ENCODE results near the gene HMGN4. TPM values are rescaled to one million over a fixed set of nuclear protein-coding genes. Genes with fewer than 3 reads are reported as not detected.

HMGN4 gene
- total RNA-seq, 1 donor from 2014 or later: 59.5 TPM

DNA sequence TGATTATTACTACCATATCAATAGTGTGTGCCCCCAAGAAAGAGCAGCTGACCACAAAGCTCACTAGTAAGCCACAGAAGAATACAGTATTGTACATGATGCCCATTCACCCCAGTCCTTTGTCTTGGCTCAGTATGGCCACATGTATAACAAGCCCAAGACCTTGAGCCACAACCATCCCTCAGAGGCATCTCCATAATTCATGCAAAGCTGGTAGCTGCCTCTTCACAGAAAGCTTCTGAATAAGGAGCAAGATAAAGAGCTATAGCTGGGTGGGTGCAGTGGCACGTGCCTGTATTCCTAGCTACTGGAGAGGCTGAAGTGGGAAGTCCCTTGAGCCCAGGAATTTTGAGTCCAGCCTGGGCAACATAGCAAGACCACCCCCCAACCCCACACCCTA, 42.9 kb upstream of the HMGN4 start:
- FAIRE-seq (no peak), DNase-seq (ENCODE audit: low read depth) (no peak)
- no peak overlapping the region for H3K4me3 ChIP-seq (ENCODE audit: low read depth, low read length)
- TF ChIP-seq, protein P1, sequence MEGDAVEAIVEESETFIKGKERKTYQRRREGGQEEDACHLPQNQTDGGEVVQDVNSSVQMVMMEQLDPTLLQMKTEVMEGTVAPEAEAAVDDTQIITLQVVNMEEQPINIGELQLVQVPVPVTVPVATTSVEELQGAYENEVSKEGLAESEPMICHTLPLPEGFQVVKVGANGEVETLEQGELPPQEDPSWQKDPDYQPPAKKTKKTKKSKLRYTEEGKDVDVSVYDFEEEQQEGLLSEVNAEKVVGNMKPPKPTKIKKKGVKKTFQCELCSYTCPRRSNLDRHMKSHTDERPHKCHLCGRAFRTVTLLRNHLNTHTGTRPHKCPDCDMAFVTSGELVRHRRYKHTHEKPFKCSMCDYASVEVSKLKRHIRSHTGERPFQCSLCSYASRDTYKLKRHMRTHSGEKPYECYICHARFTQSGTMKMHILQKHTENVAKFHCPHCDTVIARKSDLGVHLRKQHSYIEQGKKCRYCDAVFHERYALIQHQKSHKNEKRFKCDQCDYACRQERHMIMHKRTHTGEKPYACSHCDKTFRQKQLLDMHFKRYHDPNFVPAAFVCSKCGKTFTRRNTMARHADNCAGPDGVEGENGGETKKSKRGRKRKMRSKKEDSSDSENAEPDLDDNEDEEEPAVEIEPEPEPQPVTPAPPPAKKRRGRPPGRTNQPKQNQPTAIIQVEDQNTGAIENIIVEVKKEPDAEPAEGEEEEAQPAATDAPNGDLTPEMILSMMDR (IDR thresholded peaks at IDR 0.05; ENCODE audit: insufficient read depth, low read length, severe bottlenecking): no peak
- H3K27me3 ChIP-seq (ENCODE audit: control insufficient read depth, insufficient read depth, low read length): no peaks in the 10 kb centered on the region
- no peaks in the 10 kb centered on the region for H3K36me3 ChIP-seq (ENCODE audit: control insufficient read depth, insufficient read depth, low read length)

DNA sequence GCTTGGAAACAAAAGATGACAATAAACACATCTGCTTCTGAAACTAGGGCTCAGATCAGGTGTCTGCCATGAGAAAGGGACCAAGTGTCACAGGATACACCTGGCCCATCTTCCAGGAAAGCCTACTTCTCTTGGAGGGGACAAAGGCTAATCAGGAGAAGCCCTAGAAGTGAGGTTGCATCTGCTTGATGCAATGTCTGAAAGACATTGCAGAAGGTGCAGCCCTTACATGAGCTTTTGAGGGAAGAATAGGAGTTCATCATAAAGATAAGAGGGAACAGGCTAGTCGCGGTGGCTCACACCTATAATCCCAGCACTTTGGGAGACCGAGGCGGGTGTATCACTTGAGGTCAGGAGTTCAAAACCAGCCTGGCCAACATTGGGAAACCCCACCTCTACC, 40.6 kb upstream of the HMGN4 start:
- Histone ChIP-seq H3K4me3 (ENCODE audit: low read depth, low read length) (no peak overlapping the region), H3K36me3 (ENCODE audit: control insufficient read depth, insufficient read depth, low read length) (no peaks in the 10 kb centered on the region), H3K27me3 (ENCODE audit: control insufficient read depth, insufficient read depth, low read length) (peaks cover 12% of the 10 kb centered on the region)
- TF ChIP-seq, protein P1 (IDR thresholded peaks at IDR 0.05; ENCODE audit: insufficient read depth, low read length, severe bottlenecking): no peak
- DNase-seq (ENCODE audit: low read depth): no peak
- no peak for FAIRE-seq

DNA sequence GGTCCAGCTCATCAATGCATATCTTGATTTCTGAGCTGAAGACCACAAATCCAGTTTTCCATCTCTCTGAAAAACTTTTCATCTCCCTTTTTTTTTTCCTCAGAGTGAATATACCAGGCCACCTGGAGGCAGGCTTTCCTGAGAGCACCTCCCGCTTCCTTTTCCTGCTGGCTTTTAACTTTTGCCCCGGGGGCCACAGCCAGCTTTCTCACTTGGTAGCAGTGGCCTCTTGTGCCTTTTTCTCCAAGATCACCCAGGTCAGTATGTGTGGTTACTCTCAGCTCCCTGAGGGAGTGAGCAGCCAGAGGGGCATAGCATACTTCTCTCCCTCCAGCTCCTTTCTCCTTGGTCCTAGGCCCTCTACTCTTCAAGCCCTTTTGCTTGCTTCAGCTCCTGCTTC, 38.1 kb upstream of the HMGN4 start, which contains the start of gene BTN1A1:
BTN1A1 (plus strand) TSS at position 202 of the 400 bp plus-strand sequence. CDS start 984 bp downstream, outside the sequence.
- Histone ChIP-seq H3K4me3 (ENCODE audit: low read depth, low read length) (no peak within 1 kb of the TSS), H3K36me3 (ENCODE audit: control insufficient read depth, insufficient read depth, low read length) (no peaks in the 10 kb centered on the region), H3K27me3 (ENCODE audit: control insufficient read depth, insufficient read depth, low read length) (peaks cover 16% of the 10 kb centered on the region)
- DNase-seq (ENCODE audit: low read depth) (no peak), FAIRE-seq (no peak)
- TF ChIP-seq, protein P1 (IDR thresholded peaks at IDR 0.05; ENCODE audit: insufficient read depth, low read length, severe bottlenecking): no peak

DNA sequence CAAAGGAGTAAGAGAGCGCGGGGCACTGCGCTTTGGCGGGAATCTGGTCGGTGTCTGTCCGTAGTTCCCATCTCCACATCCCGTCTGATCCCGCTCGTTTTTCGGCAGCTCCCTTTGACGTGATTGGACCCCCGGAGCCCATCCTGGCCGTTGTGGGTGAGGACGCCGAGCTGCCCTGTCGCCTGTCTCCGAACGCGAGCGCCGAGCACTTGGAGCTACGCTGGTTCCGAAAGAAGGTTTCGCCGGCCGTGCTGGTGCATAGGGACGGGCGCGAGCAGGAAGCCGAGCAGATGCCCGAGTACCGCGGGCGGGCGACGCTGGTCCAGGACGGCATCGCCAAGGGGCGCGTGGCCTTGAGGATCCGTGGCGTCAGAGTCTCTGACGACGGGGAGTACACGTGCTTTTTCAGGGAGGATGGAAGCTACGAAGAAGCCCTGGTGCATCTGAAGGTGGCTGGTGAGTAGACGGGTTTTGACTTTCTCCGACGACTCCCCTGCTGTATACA, 36.6 kb upstream of the HMGN4 start:
- no peak for FAIRE-seq
- peaks cover 16% of the 10 kb centered on the region for H3K27me3 ChIP-seq (ENCODE audit: control insufficient read depth, insufficient read depth, low read length)
- DNase-seq (ENCODE audit: low read depth): no peak
- TF ChIP-seq, protein P1 (IDR thresholded peaks at IDR 0.05; ENCODE audit: insufficient read depth, low read length, severe bottlenecking): no peak
- no peaks in the 10 kb centered on the region for H3K36me3 ChIP-seq (ENCODE audit: control insufficient read depth, insufficient read depth, low read length)
- H3K4me3 ChIP-seq (ENCODE audit: low read depth, low read length): no peak overlapping the region

DNA sequence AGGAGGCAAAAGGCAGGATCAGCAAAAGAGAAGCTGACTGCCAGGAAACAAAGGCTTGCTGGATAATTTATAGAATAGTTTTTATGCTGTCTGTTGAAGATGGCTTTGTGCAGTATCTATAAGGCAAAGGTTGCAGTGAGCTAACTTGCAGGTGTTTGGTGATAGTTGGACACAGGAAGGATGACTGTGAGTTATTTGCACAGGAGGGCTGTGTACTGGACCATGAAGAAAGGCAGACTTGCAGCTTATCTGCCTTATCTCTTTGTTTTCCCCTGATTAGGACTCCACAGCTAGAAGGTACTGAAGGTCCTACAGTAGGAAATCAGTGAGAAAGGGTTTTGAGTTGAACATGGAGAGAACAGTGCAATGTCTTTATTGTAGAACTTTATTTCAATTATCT, 36.0 kb upstream of the HMGN4 start:
- DNase-seq (ENCODE audit: low read depth): no peak
- Histone ChIP-seq H3K27me3 (ENCODE audit: control insufficient read depth, insufficient read depth, low read length) (peaks cover 16% of the 10 kb centered on the region), H3K4me3 (ENCODE audit: low read depth, low read length) (no peak overlapping the region), H3K36me3 (ENCODE audit: control insufficient read depth, insufficient read depth, low read length) (no peaks in the 10 kb centered on the region)
- TF ChIP-seq, protein P1 (IDR thresholded peaks at IDR 0.05; ENCODE audit: insufficient read depth, low read length, severe bottlenecking): no peak
- no peak for FAIRE-seq

DNA sequence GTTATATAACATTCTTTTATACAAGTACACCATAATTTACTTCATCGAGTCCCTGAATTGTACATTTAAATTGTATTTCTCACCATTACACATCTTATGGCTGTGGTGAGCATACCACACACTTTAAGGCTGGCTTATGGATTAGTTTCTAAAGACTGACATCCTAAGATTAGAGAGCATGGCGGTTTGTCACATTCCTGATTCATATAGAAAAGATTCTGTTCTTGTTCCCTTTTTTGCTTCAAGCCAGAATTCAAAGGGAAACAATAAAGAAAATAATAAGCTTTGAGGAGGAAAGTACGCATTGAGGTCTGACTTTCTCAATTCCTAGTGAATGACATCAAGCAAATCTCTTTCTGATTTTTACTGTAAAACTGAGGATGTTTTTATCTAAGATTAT, 35.5 kb upstream of the HMGN4 start:
- TF ChIP-seq, protein P1 (IDR thresholded peaks at IDR 0.05; ENCODE audit: insufficient read depth, low read length, severe bottlenecking): no peak
- FAIRE-seq (no peak), DNase-seq (ENCODE audit: low read depth) (no peak)
- Histone ChIP-seq H3K36me3 (ENCODE audit: control insufficient read depth, insufficient read depth, low read length) (no peaks in the 10 kb centered on the region), H3K27me3 (ENCODE audit: control insufficient read depth, insufficient read depth, low read length) (peaks cover 16% of the 10 kb centered on the region), H3K4me3 (ENCODE audit: low read depth, low read length) (no peak overlapping the region)
